H1 (cell line): ENCODE measurements around the gene SLIT3. TPM values are rescaled to one million over a fixed set of nuclear protein-coding genes. Genes with fewer than 3 reads are reported as not detected.

Experiments
- CTCF ChIA-PET: fragments of 300-600 bp; sonication (Branson Sonifier 250); formaldehyde crosslinking; loops from one replicate; lab custom pipeline; 2021; ENCODE audit not compliant: partially characterized antibody; lab: Charles Lee
- POLR2A ChIA-PET: fragments of 300-600 bp; sonication (Branson Sonifier 250); formaldehyde crosslinking; loops from one replicate; lab custom pipeline; 2021; ENCODE audit warnings: inconsistent platforms; ENCODE audit not compliant: partially characterized antibody; lab: Charles Lee
- DNase-seq, 2 experiments: peaks; one replicate each; pipeline versions ENCODE4 v3.0.0 to v3.0.0-alpha.2; 2010 to 2022; ENCODE audit warnings: low spot score in 2 of 2, low read depth in 1 of 2, mixed read lengths in 1 of 2
- FAIRE-seq: peaks from 2 replicates; lab custom pipeline; 2011; peaks lifted over from hg19 to GRCh38; lab: Jason Lieb, UNC
- H2AFZ ChIP-seq: 2 replicates; pipeline ENCODE4 v1.8.1; 2012; ENCODE audit warnings: low read length, inconsistent platforms
- H2AK5ac ChIP-seq: 2 replicates; pipeline ENCODE4 v1.6.1; 2013; ENCODE audit warnings: low read depth, low read length
- H2BK120ac ChIP-seq: replicated peaks from 2 replicates; pipeline ENCODE3; 2013; ENCODE audit warnings: low read depth, low read length, inconsistent platforms
- H2BK12ac ChIP-seq: 2 replicates; pipeline ENCODE4 v1.6.1; 2013; ENCODE audit warnings: low read depth, low read length
- H2BK15ac ChIP-seq: 2 replicates; pipeline ENCODE4 v1.6.1; 2013; ENCODE audit warnings: low read length
- H2BK20ac ChIP-seq: 2 replicates; pipeline ENCODE4 v1.6.1; 2013; ENCODE audit warnings: low read length
- H2BK5ac ChIP-seq: 2 replicates; pipeline ENCODE4 v1.6.1; 2013; ENCODE audit warnings: low read depth, low read length
- H3K14ac ChIP-seq: 2 replicates; pipeline ENCODE4 v1.6.1; 2013; ENCODE audit warnings: inconsistent platforms; ENCODE audit not compliant: insufficient read length
- H3K18ac ChIP-seq: 2 replicates; pipeline ENCODE4 v1.6.1; 2013; ENCODE audit warnings: low read length; ENCODE audit errors: extremely low read depth
- H3K23ac ChIP-seq: 2 replicates; pipeline ENCODE4 v1.6.1; 2013; ENCODE audit warnings: inconsistent platforms; ENCODE audit not compliant: insufficient read length
- H3K23me2 ChIP-seq: 2 replicates; pipeline ENCODE4 v1.6.1; 2013; ENCODE audit warnings: low read depth, low read length
- H3K27ac ChIP-seq: 2 replicates; pipeline ENCODE4 v1.6.1; 2011; ENCODE audit warnings: low read depth, low read length, inconsistent platforms
- H3K27me3 ChIP-seq, 4 experiments: replicated peaks in 1 of 4; 1 replicate in 1 of 4; 2 replicates in 3 of 4; pipeline versions ENCODE4 v1.6.1 to v1.8.1; 2011 to 2013; ENCODE audit warnings: low read length in 3 of 4, mild to moderate bottlenecking in 3 of 4, inconsistent platforms in 2 of 4, mixed read lengths in 2 of 4, moderate library complexity in 1 of 4; ENCODE audit not compliant: control insufficient read depth in 3 of 4, insufficient read depth in 3 of 4; ENCODE audit errors: extremely low read depth in 1 of 4
- H3K36me3 ChIP-seq, 4 experiments: 2 replicates each; pipeline versions ENCODE4 v1.6.1 to v1.8.1; 2011 to 2013; ENCODE audit warnings: mild to moderate bottlenecking in 4 of 4, low read length in 3 of 4, moderate library complexity in 2 of 4, control low read depth in 1 of 4, inconsistent platforms in 1 of 4; ENCODE audit not compliant: insufficient read depth in 4 of 4, control insufficient read depth in 2 of 4
- H3K4ac ChIP-seq: replicated peaks from 2 replicates; pipeline ENCODE3; 2013; ENCODE audit warnings: low read length, low read depth, mixed read lengths, inconsistent platforms; ENCODE audit not compliant: insufficient read length
- H3K4me1 ChIP-seq, 4 experiments: replicated peaks in 1 of 4; 1 replicate in 1 of 4; 2 replicates in 3 of 4; pipeline versions ENCODE4 v1.6.1 to v1.8.1; 2011 to 2013; ENCODE audit warnings: low read length in 3 of 4, inconsistent platforms in 2 of 4, mixed read lengths in 1 of 4; ENCODE audit not compliant: insufficient read depth in 4 of 4, control insufficient read depth in 3 of 4
- H3K4me2 ChIP-seq, 2 experiments: 2 replicates each; pipeline versions ENCODE4 v1.6.1 to v1.8.1; 2011 to 2013; ENCODE audit warnings: low read depth in 2 of 2, low read length in 2 of 2, control low read depth in 1 of 2, inconsistent platforms in 1 of 2, mild to moderate bottlenecking in 1 of 2; ENCODE audit not compliant: insufficient read depth in 1 of 2
- H3K4me3 ChIP-seq, 4 experiments: fragments of 200-600, 300-600 bp in 1 of 4; sonication (generic), shearing (Covaris generic), sonication (Bioruptor Twin) in 1 of 4; 2 replicates each; pipeline versions ENCODE4 v1.5.1 to v1.8.1; 2011 to 2016; ENCODE audit warnings: low read length in 4 of 4, low read depth in 3 of 4, control low read depth in 2 of 4, inconsistent platforms in 2 of 4, mild to moderate bottlenecking in 2 of 4, mixed read lengths in 1 of 4, moderate library complexity in 1 of 4; ENCODE audit not compliant: insufficient read depth in 2 of 4; ENCODE audit errors: extremely low read depth in 1 of 4
- H3K56ac ChIP-seq: replicated peaks from 2 replicates; pipeline ENCODE3; 2013; ENCODE audit warnings: low read depth, mild to moderate bottlenecking, mixed read lengths, low read length, inconsistent platforms; ENCODE audit not compliant: insufficient read length
- H3K79me1 ChIP-seq: 2 replicates; pipeline ENCODE4 v1.6.1; 2013; ENCODE audit warnings: low read depth, low read length, control low read depth
- H3K79me2 ChIP-seq, 2 experiments: 2 replicates each; pipeline versions ENCODE4 v1.6.1 to v1.8.1; 2012 to 2013; ENCODE audit warnings: low read length in 2 of 2, mild to moderate bottlenecking in 2 of 2, inconsistent platforms in 1 of 2; ENCODE audit not compliant: insufficient read depth in 2 of 2, control insufficient read depth in 1 of 2
- H3K9ac ChIP-seq, 4 experiments: replicated peaks in 1 of 4; 1 replicate in 1 of 4; 2 replicates in 3 of 4; pipeline versions ENCODE4 v1.6.1 to v1.8.1; 2011 to 2013; ENCODE audit warnings: low read depth in 3 of 4, low read length in 3 of 4, control low read depth in 2 of 4, mild to moderate bottlenecking in 2 of 4, moderate library complexity in 2 of 4, inconsistent platforms in 1 of 4; ENCODE audit errors: extremely low read depth in 1 of 4
- H3K9me3 ChIP-seq, 2 experiments: 2 replicates each; pipeline versions ENCODE4 v1.6.1 to v1.8.1; 2012 to 2013; ENCODE audit warnings: mild to moderate bottlenecking in 2 of 2, moderate library complexity in 2 of 2, control low read depth in 1 of 2, inconsistent platforms in 1 of 2, low read depth in 1 of 2, low read length in 1 of 2, mixed read lengths in 1 of 2; ENCODE audit not compliant: insufficient read depth in 2 of 2
- H4K20me1 ChIP-seq, 2 experiments: replicated peaks in 1 of 2; 2 replicates each; pipeline versions ENCODE3 to v1.8.1; 2011 to 2013; ENCODE audit warnings: inconsistent platforms in 2 of 2, low read length in 2 of 2, mild to moderate bottlenecking in 1 of 2; ENCODE audit not compliant: insufficient read depth in 2 of 2, control insufficient read depth in 1 of 2
- H4K5ac ChIP-seq: 2 replicates; pipeline ENCODE4 v1.6.1; 2013; ENCODE audit warnings: low read length, low read depth, mixed read lengths, inconsistent platforms; ENCODE audit not compliant: insufficient read length
- H4K8ac ChIP-seq: 2 replicates; pipeline ENCODE4 v1.8.0; 2013; ENCODE audit warnings: mild to moderate bottlenecking, moderate library complexity, low read length, inconsistent platforms; ENCODE audit not compliant: insufficient read depth; ENCODE audit errors: extremely low read depth
- H4K91ac ChIP-seq: replicated peaks from 2 replicates; pipeline ENCODE3; 2013; ENCODE audit warnings: low read length, mixed read lengths, inconsistent platforms; ENCODE audit not compliant: insufficient read length
- ASH2L ChIP-seq: fragments of 200-600, 300-600 bp; sonication (generic); IDR thresholded peaks from one replicate; pipeline ENCODE4 v1.7.1; 2017; ENCODE audit warnings: low read length
- CBX8 ChIP-seq: fragments of 300-800, 300-1000 bp; sonication (generic); IDR thresholded peaks from 2 replicates; pipeline ENCODE4 v1.7.1; 2016; ENCODE audit warnings: low read depth, low read length, borderline replicate concordance
- MAFK ChIP-seq: IDR thresholded peaks from 2 replicates; pipeline ENCODE4 v1.6.1; 2012; ENCODE audit warnings: low read depth, mild to moderate bottlenecking, improper control_type of control experiment, low read length
- POLR2A ChIP-seq, 2 experiments: IDR thresholded peaks; 1 replicate in 1 of 2; 2 replicates in 1 of 2; pipeline ENCODE4 v1.6.1; 2011; ENCODE audit warnings: low read depth in 2 of 2, low read length in 2 of 2, mild to moderate bottlenecking in 2 of 2; ENCODE audit errors: control extremely low read depth in 1 of 2
- POLR2AphosphoS5 ChIP-seq: IDR thresholded peaks from 2 replicates; pipeline ENCODE4 v1.6.1; 2011; ENCODE audit warnings: low read depth, low read length
- RAD21 ChIP-seq, 2 experiments: IDR thresholded peaks in 1 of 2; conservative IDR thresholded peaks in 1 of 2; 2 replicates each; pipeline ENCODE4 v1.6.1; 2011; ENCODE audit warnings: low read depth in 2 of 2, low read length in 2 of 2, improper control_type of control experiment in 1 of 2, inconsistent platforms in 1 of 2, mild to moderate bottlenecking in 1 of 2, moderate library complexity in 1 of 2
- SIX5 ChIP-seq: IDR thresholded peaks from 2 replicates; pipeline ENCODE4 v1.6.1; 2011; ENCODE audit warnings: mild to moderate bottlenecking, low read depth, low read length
- TEAD4 ChIP-seq: IDR thresholded peaks from 2 replicates; pipeline ENCODE4 v1.6.1; 2012; ENCODE audit warnings: low read depth, low read length, inconsistent platforms, mixed read lengths
- WGBS, 2 experiments: shearing (Covaris generic) in 1 of 2; methylation state at CpG; one replicate each; pipeline versions ENCODE4 v1.1.6 to v1.1.7; 2013 to 2015; ENCODE audit warnings: low lambda C conversion rate in 2 of 2, mixed read lengths in 2 of 2, inconsistent platforms in 1 of 2, low coverage in 1 of 2, missing lambda C conversion rate in 1 of 2; ENCODE audit not compliant: insufficient replicate concordance in 2 of 2, insufficient coverage in 1 of 2, insufficient read length in 1 of 2; ENCODE audit errors: extremely low coverage in 1 of 2, missing lambda C conversion rate in 1 of 2; 5-methylcytosine and 5-hydroxymethylcytosine counted together
- polyA plus RNA-seq, 7 experiments: library from polyadenylated mRNA; depleted of rRNA in 3 of 7; stranded (reverse) in 5 of 7; unstranded in 2 of 7; fragments of >200 nt in 5 of 7; fragments of 200-250 nt in 2 of 7; gene quantifications; 1 replicate in 5 of 7; 2 replicates in 1 of 7; 4 replicates in 1 of 7; pipeline versions ENCODE4 v1.2.1 to v1.2.3, GENCODE V29; 2011 to 2013; ENCODE audit warnings: missing spikeins in 2 of 7, mixed read lengths in 2 of 7
- total RNA-seq: library from RNA; stranded (reverse); fragmentation: NEBNext Ultra II Directional; extraction: Animal tissue kit (Norgen Biotek cat#: 25700); gene quantifications from 2 replicates; pipeline ENCODE4 v1.2.1, GENCODE V29; 2021
- TF ChIP-seq, protein P1 (sequence below), 3 experiments: IDR thresholded peaks; 1 replicate in 2 of 3; 2 replicates in 1 of 3; pipeline versions ENCODE4 v1.5.1 to v1.6.1; 2011; ENCODE audit warnings: low read length in 3 of 3, mild to moderate bottlenecking in 3 of 3, inconsistent platforms in 2 of 3, low read depth in 1 of 3, moderate library complexity in 1 of 3; ENCODE audit not compliant: insufficient read depth in 1 of 3; ENCODE audit errors: control extremely low read depth in 1 of 3
- TF ChIP-seq, protein P2 (sequence below): IDR thresholded peaks from 2 replicates; pipeline ENCODE4 v1.6.1; 2012; ENCODE audit warnings: low read length, inconsistent platforms

SLIT3 gene
- total and polyA plus RNA-seq, 2 of the 8 experiments (the other 6 are each of a cell fraction or from before 2014, with no cell fraction given), result 1.1 to 1.2 TPM

DNA sequence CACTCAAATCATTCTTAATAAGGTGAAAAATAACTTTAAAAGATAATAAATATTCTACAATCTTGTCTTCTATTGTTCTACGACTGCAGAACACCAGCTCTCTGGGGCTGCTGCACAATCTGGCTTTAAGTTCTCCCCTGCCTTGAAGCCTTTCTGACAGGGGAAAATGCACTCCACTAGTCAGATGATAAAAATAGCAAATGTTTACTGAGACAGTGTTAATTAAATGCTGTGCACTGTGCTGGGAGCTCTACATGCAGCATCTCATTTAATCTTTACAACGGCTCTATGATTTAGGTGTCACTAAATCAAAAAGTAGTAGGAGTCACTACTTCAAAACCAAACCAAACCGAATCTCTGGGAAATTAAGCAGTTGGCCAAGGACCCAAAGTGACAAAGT lies 132.7 kb downstream of the SLIT3 start:
- Histone ChIP-seq H2BK20ac (no peak overlapping the region), H2BK5ac (no peak overlapping the region), H4K5ac (no peak overlapping the region), H3K4me2 (no peak overlapping the region), H3K27ac (no peak overlapping the region), H3K9ac (no peak overlapping the region), H3K9me3 (no peaks in the 10 kb centered on the region), H3K23ac (no peak overlapping the region), H3K79me2 (no peaks in the 10 kb centered on the region), H3K4ac (no peak overlapping the region), H2AFZ (no peak overlapping the region), H2AK5ac (no peak overlapping the region), H3K4me1 (peaks cover 0 to 12% (median 7%) of the 10 kb centered on the region in 4 experiments; a peak in 5 of 7 replicates), H3K4me3 (no peak overlapping the region), H2BK120ac (no peak overlapping the region), H3K18ac (no peak overlapping the region), H2BK15ac (no peak overlapping the region), H4K20me1 (no peaks in the 10 kb centered on the region), H4K91ac (no peak overlapping the region), H3K14ac (no peak overlapping the region), H2BK12ac (no peak overlapping the region), H4K8ac (no peak overlapping the region), H3K56ac (no peak overlapping the region), H3K23me2 (no peaks in the 10 kb centered on the region), H3K27me3 (no peaks in the 10 kb centered on the region), H3K36me3 (no peaks in the 10 kb centered on the region), H3K79me1 (no peaks in the 10 kb centered on the region)
- DNase-seq, result no peak
- ChIA-PET CTCF (interaction anchor here (0.7 kb wide), 1 partner anchor 8 kb away, joined by 3 read pairs; no protein-coding TSS in a partner anchor), POLR2A (no interaction called here)
- 83% methylated on average over 3 of the region's 3 CpGs; no CpG with 5 or more reads in 1 of the 2 experiments for WGBS, 2 experiments
- no peak for FAIRE-seq
- TF ChIP-seq SIX5, result no peak
- no peak for TF ChIP-seq ASH2L
- no peak for TF ChIP-seq POLR2AphosphoS5
- TF ChIP-seq, protein P1, sequence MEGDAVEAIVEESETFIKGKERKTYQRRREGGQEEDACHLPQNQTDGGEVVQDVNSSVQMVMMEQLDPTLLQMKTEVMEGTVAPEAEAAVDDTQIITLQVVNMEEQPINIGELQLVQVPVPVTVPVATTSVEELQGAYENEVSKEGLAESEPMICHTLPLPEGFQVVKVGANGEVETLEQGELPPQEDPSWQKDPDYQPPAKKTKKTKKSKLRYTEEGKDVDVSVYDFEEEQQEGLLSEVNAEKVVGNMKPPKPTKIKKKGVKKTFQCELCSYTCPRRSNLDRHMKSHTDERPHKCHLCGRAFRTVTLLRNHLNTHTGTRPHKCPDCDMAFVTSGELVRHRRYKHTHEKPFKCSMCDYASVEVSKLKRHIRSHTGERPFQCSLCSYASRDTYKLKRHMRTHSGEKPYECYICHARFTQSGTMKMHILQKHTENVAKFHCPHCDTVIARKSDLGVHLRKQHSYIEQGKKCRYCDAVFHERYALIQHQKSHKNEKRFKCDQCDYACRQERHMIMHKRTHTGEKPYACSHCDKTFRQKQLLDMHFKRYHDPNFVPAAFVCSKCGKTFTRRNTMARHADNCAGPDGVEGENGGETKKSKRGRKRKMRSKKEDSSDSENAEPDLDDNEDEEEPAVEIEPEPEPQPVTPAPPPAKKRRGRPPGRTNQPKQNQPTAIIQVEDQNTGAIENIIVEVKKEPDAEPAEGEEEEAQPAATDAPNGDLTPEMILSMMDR (IDR thresholded peaks at IDR 0.05; ENCODE audit: control extremely low read depth in 1 of 3, insufficient read depth in 1 of 3, low read depth in 1 of 3, low read length in 3 of 3), result no peak
- TF ChIP-seq TEAD4, result no peak
- TF ChIP-seq, protein P2, sequence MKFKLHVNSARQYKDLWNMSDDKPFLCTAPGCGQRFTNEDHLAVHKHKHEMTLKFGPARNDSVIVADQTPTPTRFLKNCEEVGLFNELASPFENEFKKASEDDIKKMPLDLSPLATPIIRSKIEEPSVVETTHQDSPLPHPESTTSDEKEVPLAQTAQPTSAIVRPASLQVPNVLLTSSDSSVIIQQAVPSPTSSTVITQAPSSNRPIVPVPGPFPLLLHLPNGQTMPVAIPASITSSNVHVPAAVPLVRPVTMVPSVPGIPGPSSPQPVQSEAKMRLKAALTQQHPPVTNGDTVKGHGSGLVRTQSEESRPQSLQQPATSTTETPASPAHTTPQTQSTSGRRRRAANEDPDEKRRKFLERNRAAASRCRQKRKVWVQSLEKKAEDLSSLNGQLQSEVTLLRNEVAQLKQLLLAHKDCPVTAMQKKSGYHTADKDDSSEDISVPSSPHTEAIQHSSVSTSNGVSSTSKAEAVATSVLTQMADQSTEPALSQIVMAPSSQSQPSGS, result no peak
- TF ChIP-seq RAD21 (IDR thresholded peaks at IDR 0.05 in 1 of 2, conservative IDR thresholded peaks at IDR 0.05 in 1 of 2; ENCODE audit: low read depth in 2 of 2, low read length in 2 of 2), result no peak
- no peak for TF ChIP-seq CBX8
- no peak for TF ChIP-seq POLR2A (IDR thresholded peaks at IDR 0.05; ENCODE audit: control extremely low read depth in 1 of 2, low read depth in 2 of 2, low read length in 2 of 2)
- no peak for TF ChIP-seq MAFK
